Stimulated activated CD4-positive, alpha-beta T cell treated with anti-CD3 and anti-CD28 coated beads, Interleukin-1b, Interleukin-23, amount 100 ng/mL, for 1 hour (primary cell): ENCODE data around the gene FBXW8.

ENCODE experiments used
- DNase-seq, 2 donors: peaks; one replicate each; pipeline ENCODE4 v3.0.0-alpha.2; 2020; ENCODE audit warnings: low read depth in 2 of 2

The FBXW8 gene

GRCh38 chr12:116910645-116911451 is at the start of gene FBXW8:
Gene FBXW8, plus strand, starts transcription at chr12:116910950. Its CDS starts 88 bp downstream, at chr12:116911038.
- DNase-seq = peak; percentile 7 to 42

- no peak for DNase-seq
Measured at GRCh38 chr12:116861320-116861719, 49.4 kb upstream of the FBXW8 start.

GRCh38 chr12:116862167-116862566 is 48.6 kb upstream of the FBXW8 start:
- DNase-seq = no peak

- no peak for DNase-seq
Measured at GRCh38 chr12:116863275-116863767, 47.4 kb upstream of the FBXW8 start.

- no peak for DNase-seq
Measured at GRCh38 chr12:116864371-116865160, 46.2 kb upstream of the FBXW8 start.

- DNase-seq = no peak
Measured at GRCh38 chr12:116867523-116867922, 43.2 kb upstream of the FBXW8 start.

GRCh38 chr12:116870306-116870705 is 40.4 kb upstream of the FBXW8 start:
- DNase-seq = no peak

- DNase-seq = no peak
Measured at GRCh38 chr12:116874324-116874995, 36.3 kb upstream of the FBXW8 start.

- DNase-seq = no peak
Measured at GRCh38 chr12:116876151-116876869, 34.4 kb upstream of the FBXW8 start.

GRCh38 chr12:116878567-116879508 is 31.9 kb upstream of the FBXW8 start:
- DNase-seq = no peak

- DNase-seq = no peak
Measured at GRCh38 chr12:116879509-116880212, 31.1 kb upstream of the FBXW8 start.

- DNase-seq = no peak
Measured at GRCh38 chr12:116880213-116880816, 30.4 kb upstream of the FBXW8 start.

GRCh38 chr12:116880817-116881324 is 29.9 kb upstream of the FBXW8 start:
- DNase-seq = no peak

GRCh38 chr12:116881325-116881876 is 29.3 kb upstream of the FBXW8 start, which contains the start of gene HRK:
Gene HRK, minus strand, starts transcription at chr12:116881441. Its CDS starts 134 bp downstream, at chr12:116881307.
- no peak for DNase-seq

GRCh38 chr12:116881877-116882507 is 28.8 kb upstream of the FBXW8 start:
- DNase-seq = no peak

- no peak for DNase-seq
Measured at GRCh38 chr12:116882742-116883141, 28.0 kb upstream of the FBXW8 start.

GRCh38 chr12:116884871-116885270 is 25.9 kb upstream of the FBXW8 start:
- DNase-seq = no peak

GRCh38 chr12:116885491-116885890 is 25.3 kb upstream of the FBXW8 start:
- DNase-seq = no peak
